ENCODE data around the gene ANKRD34A.

ANKRD34A gene

GRCh38 chr1:145964328-145965118 lies at the start of gene ANKRD34A, which contains the start of gene POLR3GL:
TSS of gene ANKRD34A (minus strand) at chr1:145964575. CDS start at chr1:145961759, 2,816 bp downstream.
TSS of gene POLR3GL (plus strand) at chr1:145964690. CDS start at chr1:145974866, 10,176 bp downstream.
- Histone ChIP-seq H3K4me1 (ENCODE audit: control insufficient read depth, insufficient read depth, low read length) (peaks cover 3% of the 10 kb centered on the region; the same call in 1 of the 2 replicates), H3K27me3 (ENCODE audit: control insufficient read depth, insufficient read depth, low read length) (peaks cover 25% of the 10 kb centered on the region), H3K27ac (ENCODE audit: low read length) (no peak within 1 kb of the TSS), H3K36me3 (ENCODE audit: control insufficient read depth, insufficient read depth, low read length) (no peaks in the 10 kb centered on the region), H3K4me3 (ENCODE audit: low read length) (peak within 1 kb of the TSS; percentile 42; the same call in 1 of the 2 replicates), H3K9me3 (ENCODE audit: control insufficient read depth, insufficient read depth, low read length) (no peaks in the 10 kb centered on the region)
- WGBS (ENCODE audit: insufficient coverage, insufficient read length) = no CpG with 5 or more reads among the region's 37 CpGs
- DNase-seq (ENCODE audit: low read depth, low spot score) = peak; percentile 90

GRCh38 chr1:146013559-146013922 lies 49.2 kb upstream of the ANKRD34A start:
- H3K4me3 ChIP-seq (ENCODE audit: low read length) = no peak overlapping the region
- no peaks in the 10 kb centered on the region for H3K36me3 ChIP-seq (ENCODE audit: control insufficient read depth, insufficient read depth, low read length)
- DNase-seq (ENCODE audit: low read depth, low spot score) = no peak
- no peak overlapping the region for H3K27ac ChIP-seq (ENCODE audit: low read length)
- WGBS (ENCODE audit: insufficient coverage, insufficient read length) = no CpG with 5 or more reads among the region's 6 CpGs
- no peaks in the 10 kb centered on the region; the same call in 1 of the 2 replicates for H3K27me3 ChIP-seq (ENCODE audit: control insufficient read depth, insufficient read depth, low read length)
- H3K9me3 ChIP-seq (ENCODE audit: control insufficient read depth, insufficient read depth, low read length) = no peaks in the 10 kb centered on the region
- H3K4me1 ChIP-seq (ENCODE audit: control insufficient read depth, insufficient read depth, low read length) = no peaks in the 10 kb centered on the region

- no peak for DNase-seq (ENCODE audit: low read depth, low spot score)
- H3K4me1 ChIP-seq (ENCODE audit: control insufficient read depth, insufficient read depth, low read length) = no peaks in the 10 kb centered on the region
- no peak overlapping the region for H3K27ac ChIP-seq (ENCODE audit: low read length)
- H3K4me3 ChIP-seq (ENCODE audit: low read length) = no peak overlapping the region
- no peaks in the 10 kb centered on the region for H3K9me3 ChIP-seq (ENCODE audit: control insufficient read depth, insufficient read depth, low read length)
- H3K36me3 ChIP-seq (ENCODE audit: control insufficient read depth, insufficient read depth, low read length) = no peaks in the 10 kb centered on the region
- H3K27me3 ChIP-seq (ENCODE audit: control insufficient read depth, insufficient read depth, low read length) = no peaks in the 10 kb centered on the region
- WGBS (ENCODE audit: insufficient coverage, insufficient read length) = no CpG with 5 or more reads among the region's 4 CpGs
Measured at GRCh38 chr1:146012703-146013558, 48.6 kb upstream of the ANKRD34A start.

- no peak overlapping the region for H3K27ac ChIP-seq (ENCODE audit: low read length)
- no peak for DNase-seq (ENCODE audit: low read depth, low spot score)
- WGBS (ENCODE audit: insufficient coverage, insufficient read length) = no CpG with 5 or more reads among the region's 8 CpGs
Measured at GRCh38 chr1:146010126-146010738, 45.9 kb upstream of the ANKRD34A start.

GRCh38 chr1:146007489-146008133 lies 43.2 kb upstream of the ANKRD34A start:
- Histone ChIP-seq H3K4me3 (ENCODE audit: low read length) (no peak overlapping the region), H3K27ac (ENCODE audit: low read length) (no peak overlapping the region), H3K4me1 (ENCODE audit: control insufficient read depth, insufficient read depth, low read length) (no peaks in the 10 kb centered on the region), H3K36me3 (ENCODE audit: control insufficient read depth, insufficient read depth, low read length) (no peaks in the 10 kb centered on the region), H3K9me3 (ENCODE audit: control insufficient read depth, insufficient read depth, low read length) (no peaks in the 10 kb centered on the region), H3K27me3 (ENCODE audit: control insufficient read depth, insufficient read depth, low read length) (no peaks in the 10 kb centered on the region)
- no peak for DNase-seq (ENCODE audit: low read depth, low spot score)
- WGBS (ENCODE audit: insufficient coverage, insufficient read length) = no CpG with 5 or more reads among the region's 8 CpGs

More at GRCh38 chr1:146010126-146010738, 45.9 kb upstream of the ANKRD34A start:
- Histone ChIP-seq H3K36me3 (ENCODE audit: control insufficient read depth, insufficient read depth, low read length) (no peaks in the 10 kb centered on the region), H3K4me3 (ENCODE audit: low read length) (no peak overlapping the region), H3K4me1 (ENCODE audit: control insufficient read depth, insufficient read depth, low read length) (no peaks in the 10 kb centered on the region), H3K9me3 (ENCODE audit: control insufficient read depth, insufficient read depth, low read length) (no peaks in the 10 kb centered on the region), H3K27me3 (ENCODE audit: control insufficient read depth, insufficient read depth, low read length) (no peaks in the 10 kb centered on the region)

GRCh38 chr1:146001709-146002108 lies 37.3 kb upstream of the ANKRD34A start:
- Histone ChIP-seq H3K27ac (ENCODE audit: low read length) (no peak overlapping the region), H3K4me1 (ENCODE audit: control insufficient read depth, insufficient read depth, low read length) (no peaks in the 10 kb centered on the region), H3K27me3 (ENCODE audit: control insufficient read depth, insufficient read depth, low read length) (no peaks in the 10 kb centered on the region), H3K9me3 (ENCODE audit: control insufficient read depth, insufficient read depth, low read length) (no peaks in the 10 kb centered on the region), H3K4me3 (ENCODE audit: low read length) (no peak overlapping the region), H3K36me3 (ENCODE audit: control insufficient read depth, insufficient read depth, low read length) (no peaks in the 10 kb centered on the region)
- no peak for DNase-seq (ENCODE audit: low read depth, low spot score)
- no CpG with 5 or more reads among the region's 2 CpGs for WGBS (ENCODE audit: insufficient coverage, insufficient read length)

GRCh38 chr1:145999321-146000024 lies 35.1 kb upstream of the ANKRD34A start:
- no peak for DNase-seq (ENCODE audit: low read depth, low spot score)

GRCh38 chr1:145997718-145998023 lies 33.3 kb upstream of the ANKRD34A start:
- no peaks in the 10 kb centered on the region for H3K27me3 ChIP-seq (ENCODE audit: control insufficient read depth, insufficient read depth, low read length)
- DNase-seq (ENCODE audit: low read depth, low spot score) = no peak
- H3K4me1 ChIP-seq (ENCODE audit: control insufficient read depth, insufficient read depth, low read length) = 0 out of 2 replicates have a peak, but pooled peaks cover 2% of the 10 kb centered on the region
- no peak overlapping the region for H3K4me3 ChIP-seq (ENCODE audit: low read length)
- no peaks in the 10 kb centered on the region for H3K9me3 ChIP-seq (ENCODE audit: control insufficient read depth, insufficient read depth, low read length)
- WGBS (ENCODE audit: insufficient coverage, insufficient read length) = no CpG with 5 or more reads among the region's 3 CpGs
- peaks cover 12% of the 10 kb centered on the region; the same call in 1 of the 2 replicates for H3K36me3 ChIP-seq (ENCODE audit: control insufficient read depth, insufficient read depth, low read length)
- H3K27ac ChIP-seq (ENCODE audit: low read length) = no peak overlapping the region

More at GRCh38 chr1:145999321-146000024, 35.1 kb upstream of the ANKRD34A start:
- H3K27ac ChIP-seq (ENCODE audit: low read length) = no peak overlapping the region
- no peaks in the 10 kb centered on the region for H3K9me3 ChIP-seq (ENCODE audit: control insufficient read depth, insufficient read depth, low read length)
- H3K4me3 ChIP-seq (ENCODE audit: low read length) = no peak overlapping the region
- 0 out of 2 replicates have a peak, but pooled peaks cover 1% of the 10 kb centered on the region for H3K4me1 ChIP-seq (ENCODE audit: control insufficient read depth, insufficient read depth, low read length)
- H3K36me3 ChIP-seq (ENCODE audit: control insufficient read depth, insufficient read depth, low read length) = peaks cover 1% of the 10 kb centered on the region; the same call in 1 of the 2 replicates
- no CpG with 5 or more reads among the region's 5 CpGs for WGBS (ENCODE audit: insufficient coverage, insufficient read length)
- no peaks in the 10 kb centered on the region for H3K27me3 ChIP-seq (ENCODE audit: control insufficient read depth, insufficient read depth, low read length)

GRCh38 chr1:145997016-145997717 lies 32.8 kb upstream of the ANKRD34A start:
- 0 out of 2 replicates have a peak, but pooled peaks cover 2% of the 10 kb centered on the region for H3K4me1 ChIP-seq (ENCODE audit: control insufficient read depth, insufficient read depth, low read length)
- H3K36me3 ChIP-seq (ENCODE audit: control insufficient read depth, insufficient read depth, low read length) = peaks cover 12% of the 10 kb centered on the region; the same call in 1 of the 2 replicates
- H3K9me3 ChIP-seq (ENCODE audit: control insufficient read depth, insufficient read depth, low read length) = no peaks in the 10 kb centered on the region
- no CpG with 5 or more reads among the region's 12 CpGs for WGBS (ENCODE audit: insufficient coverage, insufficient read length)
- no peak overlapping the region for H3K27ac ChIP-seq (ENCODE audit: low read length)
- no peak for DNase-seq (ENCODE audit: low read depth, low spot score)
- H3K4me3 ChIP-seq (ENCODE audit: low read length) = peak overlapping the region; percentile 52; the same call in 1 of the 2 replicates
- H3K27me3 ChIP-seq (ENCODE audit: control insufficient read depth, insufficient read depth, low read length) = no peaks in the 10 kb centered on the region

Measured in iPS DF 6.9 (cell line).